DLD1 (cell line): ENCODE measurements around the gene APBA2.

Source experiments
- in situ Hi-C: cut with HindIII; loops from 2 replicates; pipeline ENCODE4 v1.10.0; 2017; ENCODE audit warnings: low sequenced_read_pairs

The APBA2 gene

DNA sequence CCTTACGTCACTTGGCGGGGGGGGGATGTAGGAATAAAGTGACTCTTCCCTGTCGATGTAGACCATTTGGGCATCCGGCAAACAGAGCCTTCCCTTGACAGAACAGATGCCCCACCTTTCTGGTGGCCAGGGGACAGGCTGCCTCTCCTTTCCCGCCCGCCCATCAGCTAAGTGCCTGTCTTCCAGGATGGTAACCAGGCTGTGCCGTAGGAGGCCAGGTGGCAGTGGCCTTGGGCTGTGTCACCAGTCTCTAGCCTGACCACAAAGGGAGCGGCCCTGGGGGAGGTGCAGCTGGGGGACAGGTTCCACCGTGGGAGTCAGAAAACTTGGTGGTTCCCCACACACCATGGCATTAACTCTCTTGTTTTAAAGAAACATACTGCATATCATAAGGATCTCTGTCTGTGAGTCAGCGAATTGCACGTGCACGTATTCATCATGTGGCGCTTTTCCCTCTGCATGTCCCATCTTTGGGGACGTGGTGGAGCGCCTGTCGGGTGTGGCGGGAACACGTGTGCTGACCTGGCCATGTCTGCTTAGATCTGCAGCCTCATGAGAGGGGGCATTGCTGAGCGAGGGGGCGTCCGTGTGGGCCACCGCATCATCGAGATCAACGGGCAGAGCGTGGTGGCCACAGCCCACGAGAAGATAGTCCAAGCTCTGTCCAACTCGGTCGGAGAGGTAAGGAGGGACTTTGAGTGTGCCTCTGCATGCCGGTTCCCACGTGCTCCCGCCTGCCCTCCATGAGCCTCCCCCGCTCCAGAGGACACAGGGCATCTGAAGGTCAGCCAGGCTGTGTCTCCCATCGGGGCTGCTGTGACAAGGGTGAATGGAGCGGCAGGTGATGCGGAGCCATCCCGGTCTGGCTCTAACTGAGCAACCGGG lies 227.8 kb downstream of the APBA2 start:
- in situ Hi-C loops: no loop called here

- in situ Hi-C loops: no loop called here
These were observed 228.7 kb downstream of the APBA2 start for GRCh38 chr15:29114221-29115092.

DNA sequence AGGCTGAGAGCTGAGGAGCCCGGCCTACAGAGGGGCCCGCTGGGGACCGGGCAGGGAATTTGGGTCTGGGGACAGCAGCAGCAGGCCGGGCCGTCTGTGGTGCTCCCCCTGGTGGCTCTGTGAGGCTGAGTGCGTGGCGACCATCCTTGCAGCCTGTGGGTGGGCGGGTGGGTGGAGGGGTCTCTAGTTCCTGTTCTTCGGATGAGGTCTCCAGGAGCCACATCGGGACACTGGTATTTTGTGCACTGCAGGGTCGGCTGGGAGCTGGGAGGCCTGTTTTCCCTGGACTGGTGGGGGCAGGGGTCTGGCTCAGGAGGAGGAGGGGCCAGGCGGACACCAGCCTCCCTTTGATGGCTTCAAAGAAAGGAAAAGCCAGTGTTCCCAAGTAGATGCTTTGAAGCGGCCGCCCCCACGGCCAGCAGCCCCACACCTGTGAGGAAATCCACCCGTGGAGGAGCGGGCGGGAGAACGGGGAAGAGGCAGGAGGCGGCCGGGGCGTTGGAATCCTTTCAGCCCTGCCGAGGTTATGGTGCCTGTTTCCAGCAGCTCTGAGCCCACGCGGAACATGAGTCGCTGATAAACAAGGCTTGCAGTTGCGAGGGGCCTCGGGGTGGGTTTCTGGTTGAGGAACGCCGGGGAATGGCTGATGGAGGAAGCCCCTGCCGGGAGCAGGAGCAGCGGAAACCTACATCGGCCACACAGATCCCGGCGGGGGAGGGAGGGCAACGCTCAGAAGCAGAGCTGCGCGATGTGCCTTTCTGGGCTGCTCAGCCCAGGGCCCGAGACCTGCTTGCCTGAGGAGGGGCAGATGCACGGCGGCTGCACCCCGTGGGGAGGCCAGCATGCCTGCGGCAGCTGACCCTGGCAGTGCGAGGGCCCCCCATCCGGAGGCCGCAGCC lies 229.6 kb downstream of the APBA2 start:
- in situ Hi-C loops: no loop called here

- in situ Hi-C loops: no loop called here
These were observed 231.4 kb downstream of the APBA2 start for GRCh38 chr15:29116970-29117700.

DNA sequence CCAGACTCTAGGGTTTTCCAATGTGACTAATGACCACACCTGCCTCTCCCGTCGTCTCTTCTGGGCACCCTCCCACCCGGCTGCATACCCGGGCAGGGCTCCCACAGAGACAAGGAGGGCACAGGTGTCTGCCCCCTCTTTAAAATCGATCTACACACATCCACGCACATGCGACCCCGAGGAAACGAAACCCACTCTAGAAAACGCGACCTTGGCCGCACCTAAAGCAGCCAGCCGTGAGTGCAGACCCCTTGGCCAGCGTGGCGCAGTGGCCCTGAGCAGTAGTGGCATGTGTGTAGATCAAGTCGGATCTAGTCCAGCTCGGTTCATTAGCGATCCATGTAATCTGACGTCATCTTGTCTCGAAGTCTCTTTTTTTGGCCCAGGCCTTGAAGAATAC lies 232.0 kb downstream of the APBA2 start:
- in situ Hi-C loops: no loop called here

DNA sequence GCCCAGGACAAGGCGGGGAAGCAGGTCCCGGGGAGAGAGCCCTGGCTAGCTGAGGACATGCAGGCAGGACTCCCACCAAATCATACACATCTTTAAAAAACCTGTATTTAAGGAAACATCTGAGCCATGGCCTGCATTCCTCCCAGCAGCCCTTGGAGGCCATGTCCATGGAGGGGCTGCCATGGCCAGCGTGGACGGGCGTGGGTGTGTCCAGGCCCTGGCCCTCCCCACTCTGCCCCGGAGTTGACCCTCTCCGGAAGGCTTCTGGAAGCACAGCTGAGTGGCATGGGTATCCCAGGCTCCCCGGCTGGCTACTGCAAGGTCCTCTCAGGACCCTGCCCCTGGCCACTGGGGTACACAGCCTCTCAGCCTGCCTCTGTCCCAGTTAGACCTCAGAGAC lies 234.1 kb downstream of the APBA2 start:
- in situ Hi-C loops: no loop called here

- in situ Hi-C loops: no loop called here
These were observed 235.0 kb downstream of the APBA2 start for GRCh38 chr15:29120593-29121368.

DNA sequence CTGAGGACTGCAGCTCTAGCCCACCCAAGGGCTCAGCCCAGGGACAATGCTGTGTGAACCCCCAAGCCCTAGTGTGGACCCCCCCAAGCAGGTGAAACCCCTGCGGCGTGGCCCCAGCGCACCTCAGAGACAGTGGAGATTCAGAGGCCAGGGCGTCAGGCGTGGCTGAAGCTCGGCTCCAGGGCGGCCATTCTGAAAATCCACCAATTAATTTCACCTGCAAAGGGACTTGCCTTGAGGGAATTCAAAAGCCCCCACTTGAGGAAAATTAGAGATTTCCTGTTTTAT lies 235.5 kb downstream of the APBA2 start:
- in situ Hi-C loops: no loop called here

DNA sequence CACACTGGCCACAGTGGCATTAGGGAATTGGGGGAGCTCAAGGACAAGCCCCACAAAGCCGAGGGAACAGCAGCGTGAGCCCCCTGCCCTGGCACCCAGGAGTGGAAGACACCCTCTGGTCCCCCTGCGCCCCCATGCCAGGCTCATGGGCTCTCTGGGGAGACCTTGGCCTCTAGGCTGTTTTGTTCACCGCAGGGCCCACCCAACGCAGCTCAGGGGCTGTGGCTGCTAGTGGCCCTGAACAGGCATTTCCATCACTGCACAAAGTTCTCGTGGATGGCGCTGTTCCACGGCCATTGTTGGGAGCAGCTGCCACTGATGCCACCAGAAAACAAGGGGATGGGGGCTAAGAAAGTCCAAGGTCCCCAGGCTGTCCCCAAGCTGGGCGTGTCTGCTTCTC lies 236.1 kb downstream of the APBA2 start:
- in situ Hi-C loops: no loop called here

GRCh38 chr15:29122506-29122905 lies 236.7 kb downstream of the APBA2 start:
- in situ Hi-C loops: no loop called here

GRCh38 chr15:29123171-29123570 lies 237.4 kb downstream of the APBA2 start:
- in situ Hi-C loops: no loop called here

- in situ Hi-C loops: no loop called here
These were observed 238.2 kb downstream of the APBA2 start for GRCh38 chr15:29123991-29124390.

GRCh38 chr15:29124581-29125381 lies 239.0 kb downstream of the APBA2 start:
- in situ Hi-C loops: no loop called here

DNA sequence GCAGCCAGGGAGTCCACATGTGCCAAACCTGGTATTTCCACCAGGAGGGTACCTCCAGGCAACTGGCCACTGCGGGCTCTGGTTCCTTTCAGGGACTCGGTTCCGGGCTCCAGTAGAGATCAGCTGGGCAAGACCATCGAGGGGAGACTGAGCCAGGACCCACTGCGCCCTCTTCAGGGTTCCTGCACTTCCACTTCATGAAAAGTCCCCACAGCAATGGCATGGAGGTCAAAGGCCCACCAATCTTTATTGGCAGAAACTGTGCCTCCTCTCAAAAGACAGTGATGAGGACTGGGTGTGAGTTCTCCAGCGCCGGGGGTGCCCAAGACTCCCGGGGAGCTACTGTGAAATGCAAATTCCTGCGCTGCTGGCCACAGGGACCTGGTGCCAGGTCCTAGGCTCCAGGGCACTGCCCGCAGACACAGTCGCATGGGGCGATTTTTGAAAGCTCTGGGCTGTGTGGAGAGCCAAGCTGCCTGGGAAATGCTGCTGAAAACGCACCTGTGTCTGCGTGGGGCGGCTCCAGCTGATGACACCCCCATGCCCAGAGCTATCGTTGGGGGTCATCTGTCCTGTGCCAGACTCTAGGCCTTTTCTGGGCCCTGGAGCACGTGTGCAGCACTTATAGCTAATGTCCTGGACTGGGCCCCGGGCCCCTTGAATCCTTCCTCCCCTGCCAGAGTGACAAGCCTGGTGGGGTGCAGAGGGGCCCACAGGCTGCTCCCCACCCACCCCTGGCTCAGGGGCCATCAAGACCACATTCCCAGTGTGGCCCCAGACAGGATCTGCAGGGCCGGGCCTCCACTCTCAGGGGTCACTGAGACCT lies 239.8 kb downstream of the APBA2 start:
- in situ Hi-C loops: no loop called here

- in situ Hi-C loops: no loop called here
These were observed 240.4 kb downstream of the APBA2 start for GRCh38 chr15:29126208-29126536.

- in situ Hi-C loops: no loop called here
These were observed 241.2 kb downstream of the APBA2 start for GRCh38 chr15:29126821-29127461.

DNA sequence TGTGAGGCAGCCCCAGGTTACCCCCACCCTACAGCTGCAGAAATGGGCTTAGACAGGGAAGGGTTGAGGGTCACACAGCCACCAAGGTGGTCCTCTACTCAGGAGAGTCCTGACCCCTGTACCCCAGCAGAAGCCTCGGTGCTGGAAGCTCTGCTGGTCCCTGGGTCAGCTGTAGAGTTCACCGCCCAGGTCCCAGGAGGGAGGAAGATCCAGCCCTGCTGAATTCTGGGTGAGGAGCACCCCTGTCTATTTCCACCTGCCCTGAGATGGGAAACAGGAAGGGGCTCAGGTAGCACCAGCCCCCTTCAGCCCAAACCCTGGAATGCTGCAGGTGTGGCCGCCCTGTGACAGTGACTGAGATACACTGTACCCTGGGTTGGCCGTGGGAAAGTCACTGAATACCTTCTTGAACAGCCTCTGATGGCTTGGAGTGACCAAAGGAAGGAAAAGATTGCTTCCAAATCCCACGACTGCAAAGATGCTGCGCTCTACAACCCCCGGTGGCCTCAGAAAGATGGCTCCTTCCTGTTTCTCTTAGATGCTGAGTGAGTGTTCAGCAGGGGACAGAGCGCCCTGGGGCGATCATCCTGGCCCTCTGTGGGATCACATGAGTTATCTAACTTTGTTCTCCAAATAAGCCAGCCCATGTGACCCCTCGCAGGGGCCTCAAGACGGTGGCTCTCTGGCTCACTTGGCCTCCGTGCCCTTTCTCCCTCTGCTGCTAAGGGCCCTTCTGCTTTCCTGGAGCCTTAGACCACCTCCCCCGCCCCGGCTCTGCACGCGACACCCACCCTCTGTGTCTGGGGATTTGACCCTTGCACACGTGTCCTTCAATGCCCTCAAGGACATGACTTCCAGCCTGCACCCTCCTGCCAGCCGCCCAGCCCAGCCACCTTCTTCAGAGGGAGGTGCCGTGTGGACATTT lies 242.0 kb downstream of the APBA2 start:
- in situ Hi-C loops: no loop called here
